ENCODE results near the gene CD83. TPM values are rescaled to one million over a fixed set of nuclear protein-coding genes. Genes with fewer than 3 reads are reported as not detected.

The CD83 gene
- total and polyA plus RNA-seq, 2 of the 4 experiments (the other 2 are of a cell fraction), result 2.0 to 2.5 TPM

- in situ Hi-C loops (cut with MboI; ENCODE audit: low sequenced_read_pairs) (no loop called here), intact Hi-C loops (cut with micrococcal nuclease) (loop anchor here (10.0 kb wide), 1 partner anchor 1374 kb away; no protein-coding TSS in a partner anchor), dilution Hi-C loops (cut with HindIII; ENCODE audit: low sequenced_read_pairs, unreplicated experiment) (no loop called here)
- Histone ChIP-seq H2BK20ac (ENCODE audit: low read depth, low read length) (no peak overlapping the region), H2AK5ac (ENCODE audit: low read depth, low read length) (no peak overlapping the region), H4K5ac (ENCODE audit: low read depth, low read length) (no peak overlapping the region), H2AFZ (replicated peaks; ENCODE audit: low read length, poor library complexity) (no peak overlapping the region), H3K27ac (ENCODE audit: insufficient read depth, low read length) (no peak overlapping the region), H4K91ac (ENCODE audit: insufficient read depth, low read depth, low read length) (no peak overlapping the region), H3K79me1 (ENCODE audit: low read depth in 1 of 2, low read length in 2 of 2) (no peaks in the 10 kb centered on the region), H2AK9ac (replicated peaks; ENCODE audit: low read depth, low read length, poor library complexity) (no peak overlapping the region), H3K4ac (ENCODE audit: low read depth, low read length) (no peak overlapping the region), H3K56ac (ENCODE audit: extremely low read depth, insufficient read depth, low read length) (no peak overlapping the region), H3K14ac (replicated peaks; ENCODE audit: low read depth, low read length) (no peak overlapping the region), H2BK120ac (ENCODE audit: low read depth, low read length) (no peak overlapping the region), H3K23ac (ENCODE audit: low read depth, low read length) (no peak overlapping the region), H4K20me1 (ENCODE audit: insufficient read depth, low read length) (no peaks in the 10 kb centered on the region), H3K4me2 (ENCODE audit: low read depth, low read length) (no peak overlapping the region), H3K27me3 (ENCODE audit: control insufficient read depth, insufficient read depth, low read length) (no peaks in the 10 kb centered on the region), H3K4me1 (ENCODE audit: control insufficient read depth, insufficient read depth, low read length) (no peaks in the 10 kb centered on the region), H3K4me3 (ENCODE audit: insufficient read depth, low read depth, low read length) (no peak overlapping the region), H3K36me3 (ENCODE audit: control insufficient read depth, insufficient read depth, low read length) (no peaks in the 10 kb centered on the region), H3K9me3 (ENCODE audit: control insufficient read depth, insufficient read depth, low read length) (no peaks in the 10 kb centered on the region), H3K9me1 (ENCODE audit: insufficient read depth, low read length) (no peaks in the 10 kb centered on the region), H3K18ac (ENCODE audit: low read depth, low read length) (no peak overlapping the region), H2BK15ac (ENCODE audit: low read depth, low read length) (no peak overlapping the region), H3K9ac (ENCODE audit: low read depth, low read length) (no peak overlapping the region), H4K8ac (ENCODE audit: low read depth in 2 of 2, low read length in 2 of 2) (no peak overlapping the region), H2BK5ac (ENCODE audit: low read depth, low read length, poor library complexity, severe bottlenecking) (no peak overlapping the region)
- no CpG with 5 or more reads among the region's 1 CpG for WGBS, 2 experiments (ENCODE audit: extremely low coverage in 2 of 2, insufficient read length in 1 of 2)
- DNase-seq (no peak), ATAC-seq (ENCODE audit: low read depth) (no peak)
- no TSS peak for BruUV-seq (replicated peaks)
- TF ChIP-seq, protein P1, sequence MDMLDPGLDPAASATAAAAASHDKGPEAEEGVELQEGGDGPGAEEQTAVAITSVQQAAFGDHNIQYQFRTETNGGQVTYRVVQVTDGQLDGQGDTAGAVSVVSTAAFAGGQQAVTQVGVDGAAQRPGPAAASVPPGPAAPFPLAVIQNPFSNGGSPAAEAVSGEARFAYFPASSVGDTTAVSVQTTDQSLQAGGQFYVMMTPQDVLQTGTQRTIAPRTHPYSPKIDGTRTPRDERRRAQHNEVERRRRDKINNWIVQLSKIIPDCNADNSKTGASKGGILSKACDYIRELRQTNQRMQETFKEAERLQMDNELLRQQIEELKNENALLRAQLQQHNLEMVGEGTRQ (IDR thresholded peaks at IDR 0.05; ENCODE audit: low read depth, low read length), result no peak
- TF ChIP-seq MAFK (IDR thresholded peaks at IDR 0.05; ENCODE audit: low read depth, low read length), result no peak
- no peak for TF ChIP-seq RCOR1 (IDR thresholded peaks at IDR 0.05; ENCODE audit: insufficient replicate concordance, low read length)
- TF ChIP-seq NFE2L2 (IDR thresholded peaks at IDR 0.05; ENCODE audit: low read depth, low read length), result no peak
- TF ChIP-seq MXI1 (IDR thresholded peaks at IDR 0.05; ENCODE audit: borderline replicate concordance, low read depth, low read length), result no peak
- no peak for TF ChIP-seq RAD21 (IDR thresholded peaks at IDR 0.05; ENCODE audit: low read length)
- TF ChIP-seq FOS (IDR thresholded peaks at IDR 0.05; ENCODE audit: low read depth, low read length), result no peak
- TF ChIP-seq BHLHE40 (IDR thresholded peaks at IDR 0.05; ENCODE audit: low read depth, low read length), result no peak
- TF ChIP-seq SMC3 (IDR thresholded peaks at IDR 0.05; ENCODE audit: low read depth, low read length), result no peak
- ChIA-PET POLR2A (ENCODE audit: unreplicated experiment) (no interaction called here), CTCF (interaction anchor here (2.5 kb wide), 1 partner anchor 9 kb away, joined by 10 read pairs; no protein-coding TSS in a partner anchor)
These were observed 3.0 kb downstream of the CD83 start for GRCh38 chr6:14120546-14120945.

Data from IMR-90 (cell line).